Lower leg skin (tissue), 3 donors: ENCODE data around the gene DCUN1D3.

Experiments used
- CTCF ChIP-seq, 3 donors: fragments of 450-650 bp; IDR thresholded peaks; one replicate each; pipeline ENCODE4 v1.5.1; 2016; ENCODE audit warnings: antibody characterized with exemption in 3 of 3, mild to moderate bottlenecking in 3 of 3, moderate library complexity in 2 of 3
- POLR2A ChIP-seq, 2 donors: fragments of 450-650 bp; IDR thresholded peaks; one replicate each; pipeline ENCODE4 v1.6.1; 2016 to 2017; ENCODE audit warnings: antibody characterized with exemption in 2 of 2, mild to moderate bottlenecking in 1 of 2, moderate library complexity in 1 of 2

GRCh38 chr16:20844588-20844987 is 55.6 kb downstream of the DCUN1D3 start:
- no peak for TF ChIP-seq CTCF (IDR thresholded peaks at IDR 0.05)
- TF ChIP-seq POLR2A (IDR thresholded peaks at IDR 0.05), result no peak
